ENCODE results near the gene TPP2.

DNA sequence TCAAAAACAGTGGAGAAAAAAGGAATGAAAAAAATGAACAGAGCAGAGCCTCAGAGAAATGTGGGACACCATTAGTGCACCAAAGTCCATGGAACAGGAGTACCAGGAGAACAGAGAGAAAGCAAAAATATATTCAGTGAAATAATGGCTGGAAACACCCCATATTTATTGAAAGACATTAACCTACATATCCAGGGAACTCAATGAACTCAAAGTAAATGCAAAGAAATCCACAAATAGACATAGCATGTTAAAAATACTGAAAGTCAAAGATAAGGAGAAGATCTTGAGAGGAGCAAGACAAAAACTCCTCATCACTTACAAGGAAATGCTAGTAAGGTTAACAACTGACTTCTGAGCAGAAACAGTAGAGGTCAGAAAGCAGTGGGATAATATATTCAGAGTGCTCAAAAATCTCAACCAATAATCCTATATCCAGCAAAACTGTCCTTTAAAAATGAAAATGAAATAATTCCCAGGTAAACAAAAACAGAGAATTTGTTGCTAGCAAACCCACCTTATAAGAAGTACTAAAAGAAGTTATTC, 62.5 kb downstream of the TPP2 start:
- TF ChIP-seq CTCF (IDR thresholded peaks at IDR 0.05) (no peak), ZFX (IDR thresholded peaks at IDR 0.05; ENCODE audit: borderline replicate concordance) (no peak)
